Erythroblast (primary cell): ENCODE measurements around the gene DNAI1.

Experiments
- GATA1 ChIP-seq: IDR thresholded peaks from 2 replicates; pipeline ENCODE4 v1.6.1; 2011; ENCODE audit warnings: low read depth, mild to moderate bottlenecking, control low read depth, low read length, moderate library complexity
- POLR2A ChIP-seq: IDR thresholded peaks from 2 replicates; pipeline ENCODE4 v1.6.1; 2011; ENCODE audit warnings: mild to moderate bottlenecking, low read length

DNA sequence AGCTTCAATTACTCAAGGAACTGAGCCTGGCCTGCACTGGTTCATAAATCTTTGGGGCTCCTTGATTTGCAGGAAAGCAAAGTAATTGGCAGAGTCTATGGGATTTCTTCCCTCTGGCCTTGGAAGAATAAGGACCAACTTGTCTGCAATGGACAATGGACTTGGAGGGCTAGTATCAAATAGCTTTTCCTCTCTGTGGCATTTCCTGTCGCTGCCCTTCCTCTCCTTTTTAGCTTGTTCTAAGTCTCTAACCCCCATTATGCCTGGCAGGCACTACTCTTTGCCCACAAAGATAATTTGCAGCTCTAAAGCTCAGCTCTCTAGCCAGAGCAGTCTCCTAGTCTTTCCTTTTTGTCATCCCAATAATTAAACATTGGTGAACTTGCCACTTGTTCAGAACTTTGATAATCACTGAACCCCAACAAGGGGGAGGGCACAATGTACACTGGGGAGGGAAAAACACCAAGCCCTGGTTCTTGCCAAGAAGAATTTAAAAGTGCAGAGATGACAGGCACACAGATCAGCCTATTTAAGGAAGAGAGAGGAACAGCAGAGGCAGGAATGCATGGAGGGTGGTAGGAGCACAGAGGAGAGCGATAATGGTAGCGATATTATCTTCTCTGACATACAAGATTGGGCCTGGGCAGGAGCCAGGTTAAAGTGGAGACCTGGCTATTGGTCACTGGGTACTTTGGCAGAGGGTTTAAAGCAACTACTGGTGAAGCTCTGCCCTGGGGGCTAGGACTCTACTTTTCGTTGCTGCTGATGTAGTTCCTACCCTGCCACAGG lies 38.7 kb upstream of the DNAI1 start:
- TF ChIP-seq POLR2A, result no peak
- no peak for TF ChIP-seq GATA1
